Cerebellar nuclear complex (tissue), 1 donor: Measurements from ENCODE around the gene KCNQ5.

ENCODE experiments used
- DNase-seq, 2 experiments: peaks; one replicate each; lab custom pipeline; 2025; lab: John Stamatoyannopoulos, UW

Gene KCNQ5

DNA sequence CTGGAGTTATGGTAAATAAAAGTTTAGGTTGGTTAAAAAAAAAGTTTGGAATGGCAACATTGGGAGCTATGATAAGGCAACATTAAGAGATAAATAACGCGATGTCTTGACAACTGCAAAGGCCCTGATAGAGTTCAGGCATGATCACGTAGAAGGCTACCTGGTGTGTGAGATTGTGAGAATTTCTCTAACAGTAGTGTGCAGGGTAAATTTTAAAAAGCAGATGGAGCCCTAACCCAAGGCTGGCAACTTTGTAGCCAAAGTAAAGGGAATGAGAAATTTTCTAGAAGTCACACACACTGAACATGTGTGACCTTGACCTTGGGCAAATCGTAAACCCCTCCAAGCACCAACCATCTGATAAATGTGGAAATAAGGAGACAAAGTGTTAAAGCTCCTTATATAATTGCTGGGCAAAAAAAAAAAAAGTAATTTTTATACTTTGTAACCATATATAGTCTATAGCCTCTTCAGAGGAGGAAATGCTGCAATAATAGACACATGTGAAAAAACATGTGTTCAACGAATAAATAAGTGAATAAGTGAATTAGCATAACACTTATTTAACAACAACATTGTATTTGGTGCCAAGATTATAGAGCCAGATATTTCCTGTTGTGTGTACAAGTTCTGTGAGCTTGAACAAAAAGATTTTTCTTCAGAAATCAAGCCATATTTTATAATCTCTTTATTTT is 18.2 kb downstream of the KCNQ5 start:
- no peak for DNase-seq

DNA sequence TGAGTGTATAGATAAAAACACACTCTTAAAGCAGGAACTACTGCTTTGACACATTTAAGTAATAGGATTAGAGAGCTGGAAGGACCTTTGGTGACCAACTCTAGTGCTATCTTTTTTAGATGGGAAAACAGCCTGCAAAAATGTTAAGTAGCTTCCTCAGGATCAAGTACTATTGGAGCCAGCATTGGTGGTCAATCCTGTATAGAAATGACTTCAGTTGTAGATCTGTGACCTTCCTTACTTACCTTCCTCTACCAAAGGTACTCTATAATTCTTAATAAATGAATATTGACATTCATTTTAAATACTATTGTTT is 18.7 kb downstream of the KCNQ5 start:
- DNase-seq = no peak

DNA sequence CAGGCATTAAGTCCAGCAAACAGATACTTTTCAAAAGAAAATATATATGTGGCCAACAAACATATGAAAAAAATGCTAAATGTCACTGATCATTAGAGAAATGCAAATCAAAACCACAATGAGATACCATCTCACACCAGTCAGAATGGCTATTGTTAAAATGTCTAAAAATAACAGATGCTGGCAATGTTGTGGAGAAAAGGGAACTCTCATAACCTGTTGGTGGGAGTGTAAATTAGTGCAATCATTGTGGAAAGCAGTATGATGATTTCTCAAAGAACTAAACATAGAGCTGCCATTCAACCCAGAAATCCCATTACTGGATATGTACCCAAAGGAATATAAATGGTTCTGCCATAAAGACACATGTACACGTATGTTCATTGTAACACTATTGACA is 20.6 kb downstream of the KCNQ5 start:
- DNase-seq = no peak

DNA sequence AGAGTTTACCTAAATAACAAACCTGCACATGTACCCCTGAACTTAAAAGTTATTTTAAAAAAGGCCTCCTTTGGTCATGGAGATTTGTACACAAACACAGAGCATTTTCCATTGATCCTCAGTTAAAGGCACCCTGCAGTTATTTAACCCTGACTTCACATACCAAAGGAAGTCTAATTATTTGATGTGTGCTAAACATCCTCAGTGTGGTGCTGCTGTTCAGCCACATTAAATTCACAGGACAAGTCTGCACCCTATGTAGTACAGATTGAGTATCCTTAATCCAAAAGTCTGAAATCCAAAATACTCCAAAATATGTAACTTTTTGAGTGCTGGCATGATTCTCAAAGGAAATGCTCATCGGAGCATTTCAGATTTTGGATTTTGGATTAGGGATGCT is 21.4 kb downstream of the KCNQ5 start:
- DNase-seq = no peak

DNA sequence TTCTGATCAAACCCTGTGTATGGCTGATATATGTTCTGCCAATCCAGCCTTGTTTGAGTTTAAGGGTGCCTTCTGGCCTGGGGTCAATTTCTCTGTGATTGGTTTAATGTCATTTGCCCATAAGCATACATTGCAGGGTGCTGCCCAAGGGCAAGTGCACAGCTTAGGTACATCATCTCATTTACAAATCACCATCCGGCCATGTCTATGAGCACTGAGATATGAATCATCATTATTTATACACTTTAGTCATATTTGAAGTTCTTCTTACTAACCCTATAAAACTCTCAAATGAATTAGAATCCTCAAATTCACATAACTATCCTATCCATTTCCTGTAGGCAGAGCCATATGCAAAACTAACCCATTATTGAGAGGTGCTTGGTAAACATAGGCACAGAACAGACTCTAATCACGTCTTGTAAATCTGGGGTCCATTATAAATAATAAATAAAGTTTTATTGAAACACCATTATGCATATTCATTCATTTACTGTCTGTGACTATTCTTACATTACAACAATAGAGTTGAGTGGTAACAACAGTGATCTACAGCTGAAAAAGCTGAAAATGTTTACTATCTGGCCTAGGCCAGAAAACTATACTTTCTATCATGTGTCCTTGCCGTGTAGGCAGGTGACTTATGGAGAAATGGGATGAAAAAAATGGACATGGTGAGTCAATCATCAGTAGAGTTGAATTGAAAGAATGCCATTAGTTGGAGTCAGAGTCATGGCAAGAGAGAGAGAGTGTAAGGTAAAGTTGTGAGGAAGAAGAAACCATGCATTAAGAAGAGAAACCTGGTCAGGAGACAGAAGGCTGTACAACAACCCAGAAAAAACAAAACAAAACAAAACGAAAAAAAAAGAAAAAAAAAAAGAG is 25.0 kb downstream of the KCNQ5 start:
- DNase-seq = no peak

DNA sequence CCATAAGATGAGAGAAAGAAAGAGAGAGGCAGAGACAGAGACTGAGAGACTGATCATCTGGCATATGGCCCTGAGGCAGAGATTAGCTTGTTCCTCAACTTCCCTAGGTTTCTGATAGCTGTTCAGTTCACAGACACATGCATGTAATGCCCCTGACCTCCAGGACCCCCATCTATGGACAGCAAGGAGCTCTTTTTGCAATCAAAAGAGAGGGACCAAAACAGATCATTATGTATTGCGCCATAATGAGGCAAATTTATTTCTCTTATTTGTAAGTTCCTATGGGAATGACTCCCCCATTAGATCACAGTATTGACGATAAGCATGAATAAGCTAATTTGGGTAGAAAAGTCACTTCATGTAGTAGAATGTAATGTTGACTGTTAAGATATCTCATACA is 25.6 kb downstream of the KCNQ5 start:
- DNase-seq = no peak

DNA sequence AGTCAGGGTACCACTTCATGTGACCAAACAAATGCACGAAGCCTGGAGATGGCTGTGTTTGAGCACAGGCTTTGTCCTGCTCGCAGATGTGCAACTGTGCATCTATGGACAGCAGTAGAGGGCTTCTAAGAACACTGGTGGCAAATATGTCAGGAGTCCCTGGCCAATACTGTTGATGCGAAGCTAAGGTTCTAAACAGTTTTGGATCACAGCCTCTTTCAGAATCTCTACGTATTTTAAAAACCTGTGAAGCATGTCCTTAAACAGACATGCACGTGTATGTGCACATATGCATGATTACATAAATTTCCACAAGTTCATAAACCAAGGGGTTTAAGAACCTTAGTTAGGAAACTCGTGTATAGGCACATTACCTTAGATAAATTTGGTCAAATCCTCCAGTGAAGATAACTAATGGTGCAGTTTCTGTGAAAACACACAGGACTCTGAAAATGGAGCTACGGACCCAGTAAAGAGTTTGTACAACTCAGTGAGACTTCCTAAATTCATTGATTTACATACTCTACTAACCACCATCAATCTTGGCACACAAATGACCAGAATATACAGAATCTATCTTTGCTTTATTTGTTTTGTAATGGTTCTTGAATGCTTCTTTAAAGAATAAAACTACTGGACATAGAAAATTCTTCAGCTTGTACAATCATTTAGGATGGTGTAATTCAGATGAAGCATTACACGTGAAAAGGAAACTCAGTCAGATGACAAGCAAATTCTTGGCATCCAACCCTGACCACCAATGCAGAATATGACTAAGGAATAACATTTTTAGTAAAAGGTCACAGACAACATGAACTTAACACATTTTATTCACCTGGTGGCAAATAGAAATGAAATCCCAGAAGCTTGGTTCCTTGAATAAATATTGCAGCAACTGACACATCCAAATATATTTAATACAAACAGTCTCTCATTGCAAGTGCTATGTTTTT is 27.4 kb downstream of the KCNQ5 start:
- no peak for DNase-seq

DNA sequence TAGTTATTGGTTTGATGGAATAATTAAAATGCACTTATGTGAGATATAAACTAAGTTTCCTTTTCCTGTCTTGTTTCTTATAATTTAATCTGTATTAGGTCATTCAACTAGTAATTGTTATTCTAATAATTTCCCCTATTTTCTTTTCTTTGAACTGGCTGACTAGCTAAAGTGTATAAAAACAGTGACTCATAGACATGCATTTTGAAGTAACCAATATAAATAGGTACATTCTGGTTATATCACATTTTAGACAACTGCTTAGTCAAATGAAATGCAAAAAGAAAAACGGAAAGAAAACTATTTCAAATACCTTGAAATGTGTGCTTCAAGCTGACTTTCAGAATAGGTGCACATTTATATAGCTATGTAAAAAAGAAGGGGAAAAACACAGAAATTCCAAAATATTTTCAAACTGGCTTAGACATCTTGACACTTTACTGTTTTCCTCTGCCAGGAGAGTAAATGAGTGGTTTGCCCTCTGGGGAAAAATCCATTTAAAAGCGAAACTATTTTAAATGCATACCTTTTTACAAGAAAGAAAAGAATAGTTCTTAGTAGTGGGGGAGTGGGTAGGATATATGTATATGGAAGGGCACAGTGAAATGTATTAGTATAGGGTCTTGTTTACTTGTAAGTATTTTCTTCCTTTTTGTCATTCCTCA is 28.3 kb downstream of the KCNQ5 start:
- no peak for DNase-seq

DNA sequence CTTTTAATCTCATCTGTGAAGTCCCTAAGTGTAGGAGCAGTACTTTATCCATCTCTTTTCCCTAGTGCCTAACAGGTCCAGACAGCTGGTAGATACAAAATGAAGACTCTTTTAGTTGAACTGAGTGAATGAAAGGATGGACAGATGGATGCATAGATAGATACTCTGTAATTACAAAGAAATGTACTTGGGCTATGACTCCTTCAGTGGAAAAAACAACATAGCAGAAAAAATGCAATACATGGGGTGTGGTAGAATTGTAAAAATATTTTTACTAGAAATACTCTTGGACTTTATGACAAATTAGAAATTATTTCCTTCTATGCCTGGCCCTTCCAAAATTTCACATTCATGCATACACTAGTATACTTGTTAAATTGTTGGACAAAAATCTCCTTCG is 29.3 kb downstream of the KCNQ5 start:
- no peak for DNase-seq

DNA sequence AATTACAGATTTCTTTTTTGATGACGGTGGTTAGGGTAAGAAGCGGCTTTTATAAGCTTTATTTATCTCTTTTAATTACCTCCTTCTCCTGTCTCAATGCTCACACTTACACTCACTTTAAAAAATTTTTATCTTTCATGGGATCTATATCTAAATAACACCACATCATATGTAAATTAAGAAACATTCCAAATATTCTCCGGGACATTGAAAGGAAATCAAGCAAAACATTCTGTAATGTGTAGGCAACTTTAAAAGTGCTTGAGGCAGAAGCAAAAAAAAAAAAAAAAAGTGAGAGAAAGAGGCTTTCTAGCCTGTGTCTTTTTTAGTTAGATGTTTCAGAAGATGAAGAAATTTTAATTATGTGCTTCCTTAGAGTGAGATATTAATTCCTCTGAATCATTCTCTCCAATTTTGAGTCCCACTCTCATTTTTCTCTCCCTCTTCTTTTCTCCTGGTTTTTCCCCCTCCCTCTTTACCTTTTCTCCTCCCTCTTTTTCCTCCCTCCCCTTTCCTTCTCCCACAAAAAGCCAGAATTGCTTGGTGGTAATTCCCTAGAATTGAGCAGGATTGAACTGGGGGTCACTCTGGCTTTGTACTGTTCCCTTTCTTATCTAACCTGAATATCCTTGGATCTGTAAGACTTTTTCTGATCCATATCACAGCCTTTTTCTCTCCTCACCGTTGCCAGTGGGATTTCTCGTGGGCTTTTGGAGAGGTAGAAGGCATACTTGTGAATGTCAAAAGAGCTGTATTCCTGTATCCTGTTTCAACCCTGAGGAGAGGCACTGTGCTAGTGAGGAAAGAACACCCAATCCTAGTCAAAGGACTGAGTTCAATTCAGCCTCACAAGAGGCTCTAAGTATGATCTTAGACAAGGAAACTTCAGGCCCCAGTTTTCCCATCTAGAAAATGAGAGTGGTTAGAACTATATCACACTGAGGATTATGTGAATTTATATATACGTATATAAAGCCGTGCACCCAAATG is 30.4 kb downstream of the KCNQ5 start:
- DNase-seq = no peak

DNA sequence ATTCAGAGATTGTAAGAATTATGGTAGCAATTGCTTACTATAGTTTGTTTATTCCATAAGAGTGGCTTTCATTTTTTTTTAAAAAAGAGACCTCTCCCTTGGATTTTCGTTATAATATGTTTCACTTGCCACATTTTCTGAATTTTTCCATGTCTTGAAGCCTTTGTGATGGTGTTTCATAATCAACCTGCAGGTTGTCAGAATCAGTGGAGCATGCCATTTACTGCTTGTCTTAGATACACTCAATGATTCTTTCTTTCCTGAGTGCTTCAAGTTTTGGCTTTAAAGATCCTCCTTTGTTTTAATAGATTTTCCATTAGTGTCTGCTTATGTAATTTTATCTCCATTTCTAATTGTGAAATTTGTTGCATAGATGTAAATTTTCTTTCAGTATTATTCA is 31.2 kb downstream of the KCNQ5 start:
- DNase-seq = no peak

DNA sequence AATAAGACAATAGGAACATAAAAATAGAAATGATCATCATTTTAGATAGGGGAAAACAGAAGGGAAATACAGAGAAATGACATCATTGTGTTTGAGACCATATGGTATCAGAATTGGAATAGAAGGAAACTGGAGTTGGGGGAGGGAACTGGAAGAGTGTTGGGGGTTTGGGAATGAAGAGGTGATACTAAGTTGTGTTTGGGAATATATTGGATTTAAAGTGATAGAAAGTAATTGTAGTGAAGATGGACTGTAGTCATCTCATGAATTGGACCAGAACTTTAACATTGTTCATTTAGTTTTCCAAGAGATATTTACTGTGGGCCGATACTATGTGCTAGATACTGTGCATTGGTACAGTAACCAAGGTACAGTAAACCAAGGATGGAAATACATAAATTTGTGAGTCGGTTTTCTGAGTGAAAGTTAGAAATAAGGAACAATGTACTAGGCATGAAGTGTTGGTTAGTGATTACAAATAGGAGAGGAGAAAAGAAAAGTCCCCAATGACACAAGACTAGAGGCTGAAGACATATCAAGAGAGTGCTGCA is 32.3 kb downstream of the KCNQ5 start:
- no peak for DNase-seq

DNA sequence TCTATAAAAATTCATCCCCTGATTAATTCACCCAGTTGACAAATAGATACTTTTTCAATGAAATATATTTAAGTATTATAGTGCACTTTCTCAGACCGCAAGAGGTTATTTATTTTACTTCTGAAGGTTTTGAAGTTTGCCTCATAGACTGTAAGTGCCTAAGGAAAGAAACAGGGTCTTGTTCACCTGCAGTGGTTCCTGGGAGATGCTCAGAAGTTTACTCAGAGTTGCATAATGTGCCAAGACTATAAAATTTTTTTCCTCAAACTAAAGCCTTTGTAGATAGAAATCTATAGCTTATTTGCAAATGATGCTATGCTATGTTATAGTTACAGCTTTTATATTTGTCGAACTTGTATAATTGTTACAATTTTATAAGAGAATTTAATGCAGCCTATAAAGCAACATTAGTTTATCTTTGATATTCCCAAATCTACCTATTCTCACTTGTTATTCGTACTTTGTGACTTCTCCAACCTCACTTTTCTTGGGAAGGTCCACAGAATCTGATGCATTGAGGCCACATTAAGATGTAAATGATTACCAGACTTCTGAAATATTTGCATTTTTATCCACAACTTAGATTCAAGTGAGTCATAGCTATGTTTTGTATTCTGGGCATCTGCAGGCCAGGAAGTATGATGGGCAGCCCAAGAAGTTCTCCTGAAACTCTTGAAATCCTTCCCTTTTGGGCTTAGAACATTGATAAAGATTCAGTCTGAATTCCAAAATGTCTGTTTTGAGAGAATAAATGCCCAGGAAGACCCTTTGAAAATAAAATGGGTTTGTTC is 35.7 kb downstream of the KCNQ5 start:
- no peak for DNase-seq

DNA sequence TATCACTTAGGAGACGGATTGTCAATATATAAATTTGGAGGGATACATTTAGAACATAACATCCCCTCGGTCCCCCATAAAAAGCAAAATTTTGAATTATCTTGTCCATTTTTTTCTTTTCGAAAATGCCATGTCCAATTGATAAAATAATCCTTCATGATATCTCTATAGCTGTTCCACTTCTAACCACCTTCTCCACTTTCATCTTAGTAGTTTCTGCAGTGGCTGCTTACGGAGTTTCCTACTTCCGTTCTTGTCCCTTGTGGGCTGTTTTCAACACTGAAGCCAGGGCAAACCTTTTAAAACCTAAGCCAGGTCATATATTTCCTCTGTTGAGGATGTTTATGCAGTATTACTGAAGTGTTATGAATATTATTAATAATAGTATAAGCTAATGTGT is 37.9 kb downstream of the KCNQ5 start:
- no peak for DNase-seq

DNA sequence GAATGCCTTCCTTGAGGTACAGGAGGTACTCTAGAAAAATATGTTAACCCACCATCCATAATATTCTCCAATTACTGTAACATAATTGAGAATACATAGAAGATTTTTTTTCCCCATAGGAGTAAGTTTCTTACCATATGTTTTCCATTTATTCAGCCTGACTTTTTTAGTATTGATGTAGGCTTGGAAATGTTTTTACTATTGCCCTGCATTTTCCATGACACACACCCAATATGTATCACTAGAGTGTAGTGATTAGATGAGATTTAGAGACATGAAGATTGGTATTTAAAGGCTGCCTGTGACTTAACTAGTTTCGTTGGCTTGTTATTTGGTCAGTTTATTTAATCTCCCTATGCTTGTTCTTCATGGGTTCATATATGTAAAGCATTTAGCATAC is 39.5 kb downstream of the KCNQ5 start:
- no peak for DNase-seq

DNA sequence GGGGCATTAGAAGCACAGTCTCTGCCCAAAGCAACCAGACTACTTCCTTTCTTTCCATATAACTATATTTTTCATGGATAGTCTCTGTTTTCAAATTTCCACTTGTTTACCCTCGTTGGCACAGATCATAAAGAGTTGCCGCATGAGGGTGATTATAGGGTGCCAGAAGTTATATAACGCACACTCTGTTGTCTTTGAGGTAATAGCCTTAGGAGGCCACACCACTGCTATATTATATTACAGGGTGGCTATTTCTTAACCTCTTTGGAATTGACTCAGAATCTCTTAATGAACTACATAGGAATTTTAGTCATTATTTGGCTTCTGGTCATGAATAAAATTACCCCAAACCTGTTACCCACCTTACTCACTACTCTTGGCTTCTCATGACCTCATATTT is 43.7 kb downstream of the KCNQ5 start:
- DNase-seq = no peak

DNA sequence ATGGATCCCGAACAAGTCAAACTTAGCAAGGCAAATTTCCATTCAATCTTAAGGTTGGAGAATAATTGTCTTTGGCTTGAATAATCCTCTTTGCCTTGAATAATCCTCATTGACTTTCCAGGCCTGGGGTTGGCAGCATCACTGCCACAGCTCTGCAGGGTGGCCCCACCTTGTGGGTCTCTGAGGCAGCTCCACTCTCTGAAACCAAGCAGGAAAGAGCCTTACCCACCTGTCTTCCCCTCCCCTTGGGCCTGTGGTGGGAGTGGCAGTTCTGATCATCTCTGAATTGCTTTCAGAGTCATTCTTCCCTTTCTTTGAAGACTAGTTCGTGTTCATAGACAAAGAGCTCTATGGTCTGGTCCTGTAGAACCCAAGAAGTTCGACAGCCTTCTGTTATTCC is 47.5 kb downstream of the KCNQ5 start:
- DNase-seq = no peak

DNA sequence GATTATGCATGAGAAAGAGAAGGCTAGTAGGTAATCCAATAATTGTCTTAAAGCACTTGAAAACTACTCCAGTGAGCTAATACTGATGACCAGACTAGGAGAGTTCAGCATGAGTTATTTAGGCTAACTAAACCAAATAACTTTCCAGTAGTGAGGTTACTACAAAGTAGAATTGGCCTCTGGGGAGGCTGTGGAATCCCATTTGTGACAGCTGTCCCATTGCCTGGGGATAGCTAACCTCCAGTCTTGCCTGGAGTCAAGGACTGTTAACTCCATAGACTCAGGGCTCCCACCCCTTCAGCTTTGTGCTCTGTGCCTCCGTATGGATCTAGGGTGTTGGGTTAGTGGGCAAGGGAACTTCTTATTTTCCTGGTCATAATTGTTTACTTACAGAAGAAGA is 51.0 kb downstream of the KCNQ5 start:
- DNase-seq = no peak

DNA sequence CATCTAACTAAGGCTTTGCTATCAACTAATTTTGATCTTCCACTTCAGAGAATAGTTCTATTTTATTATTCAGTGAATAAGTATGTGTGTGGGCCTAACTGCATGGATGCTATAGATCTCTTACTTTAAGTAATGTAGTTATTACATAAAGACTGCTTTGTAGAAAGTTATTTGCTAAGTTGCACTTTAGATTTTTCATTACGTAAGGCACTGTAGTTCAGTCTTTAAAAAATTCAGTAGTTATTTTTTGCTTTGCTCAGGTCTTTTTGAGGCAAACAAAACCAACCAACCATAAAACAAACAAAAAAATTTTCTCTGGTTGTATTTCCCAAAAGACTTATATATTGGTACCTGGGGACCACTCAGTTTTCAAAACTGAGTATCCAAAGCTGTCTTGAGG is 53.0 kb downstream of the KCNQ5 start:
- DNase-seq = no peak

DNA sequence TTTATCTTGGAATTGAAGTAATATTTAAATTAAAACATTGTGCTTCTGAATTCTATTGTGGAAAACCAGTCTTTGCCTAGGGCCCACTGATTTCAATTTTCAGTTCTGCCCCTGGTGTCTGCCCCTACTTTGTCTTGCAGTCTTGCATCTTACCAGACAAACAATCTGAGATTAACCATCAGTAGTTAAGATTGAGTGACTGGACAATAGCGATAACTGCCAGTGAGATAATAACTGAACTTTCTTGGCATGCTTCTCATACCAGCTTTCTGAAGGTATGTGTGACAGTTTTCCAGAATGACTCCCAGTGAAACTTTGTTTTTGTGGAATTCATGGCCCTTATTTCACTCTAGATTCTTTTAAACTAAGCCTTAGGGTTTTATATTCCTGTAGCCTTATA is 53.5 kb downstream of the KCNQ5 start:
- no peak for DNase-seq
